ENCODE data around the gene ZNF277.
A peak's percentile ranks its signal among the peaks of the same experiment; 100 is the strongest.

Gene ZNF277, protein sequence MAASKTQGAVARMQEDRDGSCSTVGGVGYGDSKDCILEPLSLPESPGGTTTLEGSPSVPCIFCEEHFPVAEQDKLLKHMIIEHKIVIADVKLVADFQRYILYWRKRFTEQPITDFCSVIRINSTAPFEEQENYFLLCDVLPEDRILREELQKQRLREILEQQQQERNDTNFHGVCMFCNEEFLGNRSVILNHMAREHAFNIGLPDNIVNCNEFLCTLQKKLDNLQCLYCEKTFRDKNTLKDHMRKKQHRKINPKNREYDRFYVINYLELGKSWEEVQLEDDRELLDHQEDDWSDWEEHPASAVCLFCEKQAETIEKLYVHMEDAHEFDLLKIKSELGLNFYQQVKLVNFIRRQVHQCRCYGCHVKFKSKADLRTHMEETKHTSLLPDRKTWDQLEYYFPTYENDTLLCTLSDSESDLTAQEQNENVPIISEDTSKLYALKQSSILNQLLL

DNA sequence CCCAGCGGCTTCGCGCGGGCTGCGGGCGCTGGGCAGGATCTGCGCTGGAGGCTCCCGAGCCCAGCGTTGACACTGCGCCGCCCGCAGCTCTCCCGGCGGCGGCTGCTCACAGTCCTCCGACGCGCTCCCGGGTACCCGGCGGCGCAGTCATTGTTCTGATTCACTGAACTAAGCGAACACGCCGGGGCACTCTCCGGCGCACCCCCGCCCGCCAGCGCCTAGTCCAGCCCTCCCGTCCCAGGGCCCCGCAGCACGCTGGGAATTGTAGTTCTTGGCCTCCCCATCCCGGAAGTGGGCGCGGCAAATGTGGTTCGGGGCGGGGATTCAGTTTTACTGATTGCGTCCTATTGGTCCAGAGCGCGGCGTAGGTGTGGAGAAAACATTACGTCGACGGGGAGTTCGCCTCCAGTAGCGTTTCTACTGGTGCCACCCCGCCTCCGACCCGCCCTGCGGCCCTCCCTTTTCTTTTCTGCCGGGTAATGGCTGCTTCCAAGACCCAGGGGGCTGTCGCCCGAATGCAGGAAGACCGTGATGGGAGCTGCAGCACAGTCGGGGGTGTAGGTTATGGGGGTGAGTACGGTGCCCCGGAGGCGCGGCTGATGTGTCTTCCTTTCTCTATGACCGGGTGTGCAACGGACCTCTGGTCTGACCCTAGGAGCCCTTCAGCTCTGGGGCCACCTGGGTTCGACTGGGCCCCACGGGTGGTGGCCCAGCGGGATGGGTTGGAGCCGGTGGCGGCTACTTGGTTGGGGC, at the start of gene ZNF277, which contains the start of gene DOCK4:
TSS of gene ZNF277 (plus strand) at position 458 of the 753 bp plus-strand sequence. CDS start at position 480, 22 bp downstream.
TSS of gene DOCK4 (minus strand) at position 162 of the 753 bp plus-strand sequence. CDS start 261 bp downstream, outside the sequence.
- peak; percentile 98 to 100 (median 99) for DNase-seq (ENCODE audit: low read depth in 3 of 3)

DNA sequence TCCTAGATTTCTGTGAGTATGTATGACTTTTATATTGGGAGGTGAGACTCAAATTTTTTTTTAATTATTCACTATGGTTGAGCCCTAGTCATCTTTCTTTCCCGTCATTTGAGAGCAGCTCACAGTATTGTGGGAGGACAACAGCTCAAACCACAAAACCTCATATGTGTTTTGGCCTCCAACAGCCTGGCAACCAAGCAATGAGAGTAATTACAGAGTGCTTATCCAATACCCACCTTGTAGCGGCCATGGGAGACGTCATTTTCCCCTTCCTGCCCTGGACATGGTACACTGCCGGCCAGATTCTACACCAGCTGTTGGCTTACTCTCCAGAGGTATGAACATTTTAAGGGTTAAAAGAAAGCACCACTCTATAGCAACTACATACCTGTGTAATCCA, 49.4 kb upstream of the ZNF277 start:
- DNase-seq (ENCODE audit: low read depth in 3 of 3), result no peak

DNA sequence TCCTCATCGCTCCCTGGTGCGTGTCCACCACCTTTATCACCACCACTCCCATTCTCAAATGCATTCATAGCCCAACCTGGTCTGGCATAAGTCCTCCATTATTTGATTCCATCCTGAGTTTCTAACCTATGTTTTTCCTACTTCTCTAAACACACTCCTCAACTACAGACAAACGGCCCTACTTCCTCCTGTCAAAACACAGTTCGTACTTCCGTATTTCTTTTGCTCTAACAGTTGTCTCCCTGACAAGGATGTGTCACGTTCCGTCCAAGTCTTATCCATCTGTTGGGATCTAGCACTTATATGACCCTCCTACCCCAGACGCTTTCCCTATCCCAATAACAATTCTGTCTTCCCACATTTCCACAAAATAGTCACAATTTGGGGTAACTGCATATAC, 47.1 kb upstream of the ZNF277 start:
- DNase-seq (ENCODE audit: low read depth in 3 of 3), result no peak

DNA sequence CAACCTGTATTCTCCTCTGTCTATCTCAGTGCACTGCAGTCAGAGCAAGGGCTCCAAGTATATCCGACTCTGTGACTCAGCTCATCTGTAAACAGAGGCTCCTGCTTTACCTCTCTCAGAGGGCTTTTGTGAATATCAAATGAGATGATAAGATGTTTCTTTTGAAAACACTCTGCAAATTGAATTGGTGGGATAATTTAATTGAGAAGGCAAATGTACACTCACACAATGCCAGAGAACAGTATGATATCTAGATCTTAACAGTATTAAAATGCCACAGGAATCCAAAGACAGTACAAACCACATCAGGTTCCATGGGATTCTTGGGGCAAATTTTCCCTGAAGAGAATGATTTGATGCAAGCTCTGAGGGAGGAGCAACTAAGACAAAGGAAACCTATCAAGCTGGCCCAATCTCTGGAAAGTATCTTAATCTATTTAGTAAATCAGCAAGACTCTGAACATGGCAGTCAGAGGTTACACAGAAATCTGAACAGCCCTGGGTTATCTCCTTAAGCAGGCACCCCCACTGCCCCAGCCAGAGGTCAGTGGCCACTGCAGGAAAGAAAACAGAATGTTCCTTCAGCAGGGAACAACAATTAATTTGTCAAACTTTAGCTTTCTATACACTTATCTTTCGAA, 46.2 kb upstream of the ZNF277 start:
- no peak for DNase-seq (ENCODE audit: low read depth in 3 of 3)

DNA sequence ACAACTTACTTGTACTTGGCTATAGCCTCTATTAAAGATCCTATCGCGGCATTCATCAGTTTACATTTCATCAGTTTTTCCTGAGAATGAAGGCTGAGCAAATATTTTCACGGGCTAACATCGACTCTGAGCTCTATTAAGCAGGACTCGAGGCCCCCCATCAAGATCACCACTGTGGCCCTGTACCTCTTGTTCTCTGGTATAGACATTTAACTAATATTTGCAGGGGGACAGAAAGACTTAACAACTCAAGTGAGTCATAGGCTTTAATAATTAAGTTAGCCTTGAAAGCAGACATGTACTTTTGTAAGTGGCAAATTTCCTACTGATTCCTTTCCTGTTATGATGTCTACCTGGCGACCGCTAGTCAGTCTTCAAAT, 45.7 kb upstream of the ZNF277 start:
- no peak for DNase-seq (ENCODE audit: low read depth in 3 of 3)

DNA sequence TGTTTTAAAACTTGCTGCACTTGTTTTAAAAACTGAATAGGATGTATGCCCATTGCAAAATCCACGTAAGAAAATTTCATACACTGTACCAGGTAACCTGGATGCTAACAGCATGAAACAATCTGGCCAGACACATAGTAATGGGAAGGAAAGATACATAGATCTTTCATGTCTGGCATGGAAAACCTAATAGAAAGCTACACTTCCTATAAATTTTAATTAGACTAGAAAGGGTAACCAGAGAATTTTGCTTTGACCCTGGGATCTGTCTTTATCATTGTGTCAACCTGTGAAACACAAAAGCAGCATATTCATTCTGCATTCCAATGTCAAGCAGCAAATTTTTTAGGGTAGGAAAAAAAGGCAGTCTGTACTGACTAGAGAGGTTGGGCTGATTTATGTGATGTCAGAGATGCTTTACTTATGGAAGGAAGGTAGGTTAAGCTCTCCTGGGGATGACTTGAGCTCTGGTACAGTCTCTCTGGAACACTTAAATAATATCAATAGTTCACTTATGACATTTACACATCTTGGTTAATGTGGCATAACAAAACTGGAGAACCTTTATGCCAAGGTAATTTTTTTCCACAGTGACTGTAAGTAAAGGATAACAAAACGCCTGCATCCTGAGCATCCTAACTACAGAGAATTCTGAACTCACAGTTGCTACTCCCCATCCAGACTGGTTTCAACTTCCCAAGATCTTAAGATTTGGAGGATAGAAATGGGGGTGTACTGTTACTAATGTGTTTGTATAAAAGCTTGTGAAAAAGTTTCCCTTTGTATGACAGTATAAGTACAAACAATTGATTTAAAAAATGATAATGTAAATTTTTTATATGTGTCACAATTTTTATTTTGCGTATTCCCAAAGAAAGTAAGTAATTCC, 45.0 kb upstream of the ZNF277 start:
- no peak for DNase-seq (ENCODE audit: low read depth in 3 of 3)

DNA sequence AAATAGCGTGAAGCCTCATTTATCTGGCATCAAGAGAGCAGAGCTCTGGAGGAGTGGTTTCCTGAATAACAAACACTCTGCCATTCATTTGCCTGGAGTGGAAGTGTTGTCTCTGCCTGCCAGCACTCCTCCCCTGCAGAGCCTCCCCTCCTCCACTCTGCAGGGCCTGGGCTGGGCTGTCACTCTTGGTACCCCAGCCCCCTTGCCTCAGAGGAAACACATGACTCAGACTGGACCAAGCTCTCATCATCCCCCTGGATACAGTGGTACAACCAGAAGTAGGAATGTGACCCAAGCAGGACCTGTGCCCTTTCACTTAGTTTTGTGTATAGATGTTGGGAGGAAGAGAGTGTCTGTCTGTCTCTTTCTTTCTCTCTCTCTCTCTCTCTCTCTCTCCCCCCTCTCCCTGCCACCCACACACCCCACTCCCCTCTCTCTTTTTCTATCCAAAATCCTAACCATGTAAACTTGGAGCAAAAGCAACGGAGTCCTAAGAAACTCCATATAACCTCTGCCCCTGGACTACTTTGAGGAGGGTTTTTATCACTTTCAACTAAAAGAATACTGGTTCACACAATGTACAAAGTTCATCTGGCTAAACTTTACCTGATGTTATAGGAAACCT, 44.2 kb upstream of the ZNF277 start:
- no peak for DNase-seq (ENCODE audit: low read depth in 3 of 3)

DNA sequence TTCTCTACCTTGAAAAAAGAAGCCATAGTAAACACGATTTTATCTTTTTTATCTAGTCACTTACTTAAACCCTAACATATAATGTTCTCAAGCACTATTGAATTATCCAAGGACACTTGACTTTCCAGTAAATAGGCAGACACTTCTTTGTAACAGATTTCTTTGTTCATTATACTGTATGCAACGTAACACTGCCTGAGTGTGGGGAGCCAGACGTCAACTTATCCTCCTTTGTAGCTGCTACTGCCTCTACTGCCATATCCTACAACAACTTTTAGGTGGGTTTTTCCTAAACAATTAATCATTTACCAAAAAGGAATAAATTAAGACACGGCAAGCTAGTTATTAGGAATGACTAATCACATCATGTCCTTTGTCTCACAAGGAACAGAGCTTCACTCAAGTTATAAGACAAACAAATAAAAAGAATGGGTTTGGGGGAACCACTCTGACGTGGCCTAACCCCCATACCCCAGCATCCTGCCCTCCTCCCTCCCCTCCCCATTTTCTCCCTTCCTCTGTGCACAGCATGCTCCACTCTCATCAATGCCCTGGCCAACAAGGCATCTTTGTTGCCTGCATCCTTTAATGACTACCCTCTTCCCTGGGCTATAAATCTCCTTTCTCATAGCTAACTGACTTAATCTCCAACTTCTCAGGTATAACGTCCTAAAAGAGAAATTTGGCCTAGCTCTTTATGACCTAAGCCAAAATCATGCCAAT, 43.5 kb upstream of the ZNF277 start:
- DNase-seq (ENCODE audit: low read depth in 3 of 3), result no peak

DNA sequence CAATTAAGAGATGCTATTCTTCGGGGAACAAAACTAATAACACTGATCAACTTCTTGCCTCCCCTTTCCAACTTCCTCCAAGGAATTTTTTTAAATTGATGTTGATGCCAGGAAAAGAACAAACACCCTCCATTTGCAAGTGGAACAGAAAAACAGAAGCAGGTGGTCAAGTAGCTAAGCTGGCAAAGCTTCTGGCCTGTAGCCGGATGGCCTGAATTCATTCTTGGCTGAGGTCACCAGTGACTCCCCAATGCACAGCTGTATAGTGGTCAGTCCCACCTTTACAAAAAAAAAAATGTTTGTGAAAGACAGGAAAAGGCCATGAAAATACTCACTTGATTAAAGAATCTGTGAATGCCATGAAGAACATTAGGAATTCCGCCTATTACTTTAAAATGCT, 39.3 kb upstream of the ZNF277 start:
- DNase-seq (ENCODE audit: low read depth in 3 of 3), result no peak

DNA sequence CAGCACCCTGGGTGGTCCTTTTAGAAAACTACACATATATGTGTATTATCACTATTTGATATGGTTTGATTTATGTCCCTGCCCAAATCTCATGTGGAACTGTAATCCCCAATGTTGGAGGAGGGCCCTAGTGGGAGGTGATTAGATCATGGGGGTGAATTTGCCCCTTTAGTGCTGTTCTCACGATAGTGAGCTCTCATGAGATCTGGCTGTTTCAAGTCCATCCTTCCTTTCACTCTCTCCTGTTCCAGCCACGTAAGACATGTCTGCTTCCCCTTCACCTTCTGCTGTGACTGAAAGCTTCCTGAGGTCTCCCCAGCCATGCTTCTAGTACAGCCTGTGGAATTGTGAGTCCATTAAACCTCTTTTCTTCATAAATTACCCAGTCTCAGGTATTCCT, 37.6 kb upstream of the ZNF277 start:
- no peak for DNase-seq (ENCODE audit: low read depth in 3 of 3)

DNA sequence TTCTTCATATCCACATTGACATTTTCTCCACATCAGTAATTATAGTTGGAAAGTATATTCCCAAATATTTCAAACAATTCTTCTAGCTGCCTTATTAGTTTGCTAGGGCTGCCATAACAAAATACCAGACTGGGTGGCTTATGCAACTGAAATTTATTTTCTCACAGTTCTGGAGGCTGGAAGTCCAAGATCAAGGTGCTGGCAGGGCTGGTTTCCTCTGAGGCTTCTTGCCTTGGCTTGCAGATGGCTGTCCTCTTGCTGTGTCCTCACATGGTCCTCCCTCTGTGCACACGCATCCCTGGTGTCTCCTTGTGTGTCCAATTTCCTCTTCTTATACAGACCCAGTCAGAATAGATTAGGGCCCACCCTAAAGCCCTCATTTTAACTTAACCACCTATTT, 34.8 kb upstream of the ZNF277 start:
- no peak for DNase-seq (ENCODE audit: low read depth in 3 of 3)

DNA sequence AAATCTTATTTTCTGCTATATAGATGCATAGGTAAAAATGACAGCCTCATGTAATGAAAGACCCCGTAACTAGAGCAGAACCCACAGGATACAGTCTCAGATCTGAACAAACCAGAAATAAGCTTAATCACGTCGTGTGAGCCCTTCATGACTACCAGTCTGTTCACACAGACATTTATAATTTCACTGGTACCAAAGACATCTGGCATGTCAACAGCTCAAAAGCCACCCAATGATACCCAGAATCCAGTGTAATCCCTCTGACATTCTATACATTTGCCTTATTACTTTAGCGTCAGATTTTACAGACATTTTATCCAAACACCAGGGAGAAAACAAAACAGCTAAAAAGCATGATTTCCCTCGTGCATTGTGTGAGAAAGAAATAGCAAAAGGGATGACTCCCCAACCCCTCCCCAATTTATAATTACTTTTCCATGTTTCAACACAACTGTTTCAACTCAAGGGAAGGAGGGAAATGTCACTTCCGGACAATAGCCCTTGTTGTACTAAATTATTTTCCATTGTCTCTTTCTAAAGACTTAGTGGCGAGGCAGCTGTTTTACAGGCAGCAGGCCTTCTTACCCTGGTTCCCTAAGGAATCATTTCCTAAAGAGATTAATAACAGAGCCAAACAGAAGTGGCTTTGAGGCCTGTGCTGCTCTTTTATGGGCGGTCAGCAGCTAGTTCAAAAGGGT, 33.5 kb upstream of the ZNF277 start:
- DNase-seq (ENCODE audit: low read depth in 3 of 3), result no peak

DNA sequence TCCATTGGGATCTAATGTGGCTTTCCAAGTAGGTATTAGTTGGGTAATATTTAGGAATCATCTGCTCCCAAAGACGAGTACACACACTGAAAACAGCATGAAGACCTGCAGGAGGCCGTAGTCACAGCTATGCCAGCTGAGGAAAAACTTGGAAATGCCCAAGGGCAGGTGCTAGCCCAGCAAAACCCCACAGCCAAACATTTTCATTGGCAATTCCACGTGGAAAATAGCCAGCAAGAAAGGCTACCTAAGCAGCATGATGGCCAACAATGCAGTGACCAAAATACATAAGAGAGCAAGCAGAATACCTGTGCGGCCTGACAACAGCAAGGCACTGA, 33.0 kb upstream of the ZNF277 start:
- DNase-seq (ENCODE audit: low read depth in 3 of 3), result no peak

DNA sequence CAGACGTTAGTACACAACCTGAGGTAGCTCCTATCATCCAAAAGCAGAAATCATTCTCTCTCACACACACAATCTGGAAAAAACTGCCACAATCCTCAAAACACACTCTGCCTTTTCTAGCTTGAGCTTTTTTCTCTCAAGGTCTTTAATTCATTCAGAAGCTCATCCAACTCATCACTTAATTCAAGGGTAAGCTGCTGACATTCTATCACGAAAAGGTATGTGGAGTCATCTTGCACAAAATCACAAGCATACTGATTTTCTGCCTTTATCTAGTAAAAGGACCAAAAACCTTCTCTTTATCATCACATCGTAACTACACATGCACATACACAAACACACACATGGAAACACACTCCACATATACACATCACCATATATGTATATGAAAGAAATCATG, 32.3 kb upstream of the ZNF277 start:
- no peak for DNase-seq (ENCODE audit: low read depth in 3 of 3)

DNA sequence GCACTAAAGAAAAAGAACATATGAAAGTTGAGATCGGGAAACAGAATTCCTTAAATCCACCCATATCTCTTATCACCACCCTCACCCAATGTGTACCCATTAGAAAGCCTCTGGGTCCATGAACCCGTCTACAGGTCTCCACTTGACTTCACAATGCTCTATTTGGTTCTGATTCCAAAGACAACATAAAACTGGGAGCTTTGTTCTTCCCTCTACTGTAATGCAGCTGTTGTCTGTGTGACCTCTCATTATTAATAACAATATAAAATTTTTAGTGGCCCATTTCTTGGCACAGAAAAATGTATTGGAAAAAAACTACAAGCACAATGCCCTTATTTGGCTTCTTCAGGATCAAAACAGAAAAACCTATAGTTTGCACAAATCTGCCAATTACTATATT, 30.3 kb upstream of the ZNF277 start:
- DNase-seq (ENCODE audit: low read depth in 3 of 3), result no peak

DNA sequence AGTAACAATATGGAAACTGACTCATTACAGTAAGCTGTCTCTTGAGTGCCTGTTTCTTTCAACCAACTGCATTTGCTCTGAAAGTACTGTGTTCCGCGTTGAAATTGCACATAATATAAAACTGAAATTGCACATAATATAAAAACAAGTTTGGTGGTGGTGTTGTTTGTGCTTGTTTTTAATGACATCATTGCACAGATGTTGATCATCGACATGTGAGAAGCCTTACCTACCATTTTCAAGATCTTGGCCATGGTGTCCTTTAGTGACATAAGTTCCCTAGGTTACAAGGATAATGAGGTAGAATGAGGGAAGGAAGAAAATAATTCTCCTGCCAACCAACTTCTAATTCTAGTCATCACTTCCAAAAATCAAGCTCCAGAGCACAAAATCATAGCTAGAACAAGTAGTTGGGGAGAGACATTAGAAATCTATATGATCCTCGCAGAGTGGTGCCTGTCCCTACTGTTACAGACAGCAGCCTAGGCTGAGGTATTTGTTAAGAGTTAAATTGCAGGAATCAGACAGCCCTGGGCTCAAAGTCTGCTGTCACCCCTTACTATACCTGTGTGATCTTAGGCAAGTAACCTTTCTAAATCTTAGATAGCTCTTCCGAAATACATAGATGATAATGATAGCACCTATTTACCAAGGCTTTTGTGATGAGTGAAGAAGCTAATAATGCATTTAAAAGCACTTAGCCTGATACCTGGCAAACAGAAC, 29.6 kb upstream of the ZNF277 start:
- DNase-seq (ENCODE audit: low read depth in 3 of 3), result no peak

DNA sequence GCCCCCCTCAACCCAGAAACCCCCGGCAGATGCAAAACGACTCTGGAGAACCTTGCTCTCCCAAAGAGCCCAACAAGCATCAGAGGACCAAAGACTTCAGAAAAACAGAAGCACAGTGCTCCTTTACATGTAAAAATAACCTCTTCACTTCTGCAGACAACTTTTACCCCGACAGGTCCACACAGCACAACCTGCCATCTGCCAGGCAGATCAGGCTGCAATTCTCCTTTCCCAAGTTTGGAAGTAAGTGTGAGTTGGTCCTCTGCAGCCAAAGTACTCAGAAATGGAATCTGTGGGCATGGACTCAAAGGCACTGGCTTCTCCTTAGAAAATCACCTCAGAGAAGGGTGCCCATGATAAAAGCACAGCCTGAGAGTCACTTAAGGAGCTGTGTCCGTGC, 26.3 kb upstream of the ZNF277 start:
- DNase-seq (ENCODE audit: low read depth in 3 of 3), result no peak

DNA sequence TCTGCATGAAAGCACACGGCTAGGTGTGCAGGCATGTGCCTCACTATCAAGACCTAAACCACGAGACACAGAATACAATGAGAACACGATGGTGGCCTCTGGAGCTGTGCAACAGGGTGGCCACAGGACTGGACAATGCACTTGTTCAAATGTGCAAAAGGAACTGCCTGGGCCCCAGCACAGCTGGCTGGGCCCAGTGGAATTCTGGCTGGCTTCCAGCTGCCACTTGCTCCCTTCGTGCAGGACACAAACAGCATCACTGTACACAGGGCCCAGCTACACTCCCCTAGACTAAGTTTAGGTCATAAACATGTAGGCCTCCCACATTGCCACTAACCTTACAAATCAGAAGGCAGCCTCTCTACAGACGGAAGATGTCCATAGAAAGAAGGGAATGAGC, 23.7 kb upstream of the ZNF277 start:
- no peak for DNase-seq (ENCODE audit: low read depth in 3 of 3)

DNA sequence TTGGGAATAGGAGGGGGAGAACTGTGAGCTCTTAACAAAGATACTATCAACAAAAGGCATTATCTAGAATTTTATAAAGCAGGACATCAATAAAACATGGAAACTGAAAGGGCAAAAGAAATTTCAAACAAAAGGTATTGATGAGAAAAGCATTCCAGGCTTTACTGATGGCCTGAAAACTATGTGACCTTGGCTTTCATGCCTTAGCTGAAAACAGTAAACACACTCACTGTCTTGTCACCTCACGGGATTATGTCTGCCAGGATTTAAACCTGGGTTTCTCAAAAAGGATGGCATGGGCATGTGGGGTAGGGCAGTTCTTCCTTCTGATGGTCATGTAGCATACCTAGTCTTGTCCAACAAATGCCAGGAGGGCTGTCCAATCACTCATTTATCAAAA, 23.2 kb upstream of the ZNF277 start:
- no peak for DNase-seq (ENCODE audit: low read depth in 3 of 3)

Measured in stimulated activated CD4-positive, alpha-beta T cell treated with anti-CD3 and anti-CD28 coated beads, TNF-alpha, amount 100 ng/mL, for 4 hours (primary cell).